Activated CD4-positive, alpha-beta T cell treated with anti-CD3 and anti-CD28 coated beads, Interleukin-2, amount 50 U/mL, for 48 hours (primary cell): ENCODE results near the gene FMNL2.

Experiments
- DNase-seq, 2 experiments: peaks; one replicate each; pipeline ENCODE4 v3.0.0-alpha.2; 2020

Gene FMNL2

DNA sequence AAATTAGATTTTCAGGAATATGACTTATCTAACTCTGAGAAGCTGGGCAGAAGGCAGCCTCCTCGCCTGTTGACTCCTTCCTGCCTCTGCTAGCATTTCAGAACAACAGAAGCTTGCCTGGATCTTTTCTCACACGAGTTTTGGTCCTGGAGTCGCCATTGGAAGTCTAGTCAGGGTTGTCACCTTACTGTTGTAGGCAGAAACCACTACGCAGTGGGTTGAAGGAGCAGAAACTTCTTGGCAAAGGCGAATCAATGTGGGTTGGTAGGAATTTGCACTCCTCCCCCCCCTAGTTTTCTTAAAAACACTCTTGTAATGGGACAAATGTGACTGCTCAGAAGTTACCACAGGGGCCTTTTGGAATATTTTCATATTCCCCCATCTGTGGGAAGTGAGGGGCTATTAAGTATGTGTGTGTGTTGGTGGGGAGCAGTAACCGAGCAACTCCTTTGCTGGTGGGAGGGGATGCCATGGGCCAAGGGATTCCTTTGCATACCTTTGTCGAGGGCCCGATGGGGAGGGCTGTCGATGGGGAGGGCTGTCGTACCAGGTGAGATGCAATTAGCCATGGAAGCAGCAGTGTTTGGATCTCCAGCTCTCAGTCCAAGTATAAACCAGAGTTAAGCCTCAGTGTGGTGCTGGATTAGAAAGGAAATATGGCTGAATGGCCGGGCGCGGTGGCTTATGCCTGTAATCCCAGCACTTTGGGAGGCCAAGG lies 117.4 kb downstream of the FMNL2 start:
- DNase-seq: no peak

- DNase-seq: no peak
These were observed 118.3 kb downstream of the FMNL2 start for GRCh38 chr2:152453129-152453911.

- DNase-seq: no peak
These were observed 119.4 kb downstream of the FMNL2 start for GRCh38 chr2:152454371-152454770.

DNA sequence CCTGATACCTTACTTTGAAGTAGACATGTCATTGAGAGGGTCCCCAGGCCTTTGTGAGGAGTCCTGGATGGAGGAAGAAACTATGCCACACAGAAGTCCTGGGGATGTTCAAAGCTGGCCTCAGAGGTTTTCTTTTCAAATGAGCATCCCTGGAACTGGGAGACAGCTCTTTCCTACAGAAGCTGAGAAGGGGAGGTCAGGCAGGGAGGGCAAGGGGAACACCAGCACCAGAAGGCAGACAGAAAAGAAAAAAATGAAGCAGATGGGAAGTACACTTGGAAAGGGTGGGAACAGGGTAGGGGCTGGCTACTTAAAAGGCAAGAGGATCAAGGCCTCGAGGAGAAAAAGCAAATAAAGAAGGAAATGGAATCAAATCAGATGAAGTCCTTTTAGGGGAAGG lies 120.0 kb downstream of the FMNL2 start:
- DNase-seq: no peak

- DNase-seq: no peak
These were observed 120.8 kb downstream of the FMNL2 start for GRCh38 chr2:152455738-152456137.

GRCh38 chr2:152456262-152456661 lies 121.3 kb downstream of the FMNL2 start:
- DNase-seq: no peak

GRCh38 chr2:152458441-152458940 lies 123.5 kb downstream of the FMNL2 start:
- DNase-seq: no peak

GRCh38 chr2:152459091-152459490 lies 124.1 kb downstream of the FMNL2 start:
- no peak for DNase-seq

DNA sequence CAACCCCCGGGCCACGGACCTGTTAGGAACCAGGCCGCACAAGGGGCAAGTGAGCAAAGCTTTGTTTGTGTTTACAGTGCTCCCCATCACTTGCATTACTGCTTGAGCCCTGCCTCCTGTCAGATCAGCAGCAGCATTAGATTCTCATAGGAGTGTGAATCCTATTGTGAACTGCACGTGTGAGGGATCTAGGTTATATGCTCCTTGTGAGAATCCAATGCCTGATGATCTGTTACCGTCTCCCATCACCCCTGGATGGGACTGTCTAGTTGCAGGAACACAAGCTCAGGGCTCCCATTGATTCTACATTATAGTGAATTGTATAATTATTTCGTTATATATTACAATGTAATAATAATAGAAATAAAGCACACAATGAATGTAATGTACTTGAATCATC lies 125.6 kb downstream of the FMNL2 start:
- DNase-seq: no peak

- DNase-seq: no peak
These were observed 127.1 kb downstream of the FMNL2 start for GRCh38 chr2:152462120-152462519.

- DNase-seq: no peak
These were observed 127.8 kb downstream of the FMNL2 start for GRCh38 chr2:152462779-152463178.

DNA sequence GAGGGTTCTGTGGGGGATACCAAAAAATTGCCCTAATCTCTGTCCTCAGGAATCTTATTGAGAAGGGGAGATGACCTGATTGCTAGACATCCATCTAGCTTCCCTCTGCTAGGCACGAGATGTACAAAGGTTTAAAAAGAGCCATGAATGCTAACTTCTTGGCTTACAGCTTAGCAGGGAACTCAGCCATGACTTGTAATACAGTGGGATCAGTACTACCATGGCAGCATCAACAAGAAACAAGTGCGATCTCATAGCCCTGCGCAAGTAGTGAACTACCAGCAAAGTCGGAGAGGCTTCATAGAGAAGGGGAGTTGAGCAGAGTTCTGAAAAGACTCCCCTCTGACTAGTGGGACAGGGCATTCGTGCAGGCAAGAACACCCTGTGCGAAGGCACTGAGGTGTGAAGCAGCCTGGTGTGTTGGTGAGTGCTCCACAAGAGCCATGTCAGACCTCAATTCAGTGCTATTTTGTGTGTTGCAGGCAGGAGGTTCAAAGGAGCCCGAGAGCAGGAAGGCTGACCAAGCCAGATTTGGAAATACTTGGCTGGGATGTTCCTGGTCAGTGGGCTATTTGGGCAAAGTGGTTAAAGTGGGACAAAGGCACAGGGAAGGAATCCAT lies 130.0 kb downstream of the FMNL2 start:
- no peak for DNase-seq

DNA sequence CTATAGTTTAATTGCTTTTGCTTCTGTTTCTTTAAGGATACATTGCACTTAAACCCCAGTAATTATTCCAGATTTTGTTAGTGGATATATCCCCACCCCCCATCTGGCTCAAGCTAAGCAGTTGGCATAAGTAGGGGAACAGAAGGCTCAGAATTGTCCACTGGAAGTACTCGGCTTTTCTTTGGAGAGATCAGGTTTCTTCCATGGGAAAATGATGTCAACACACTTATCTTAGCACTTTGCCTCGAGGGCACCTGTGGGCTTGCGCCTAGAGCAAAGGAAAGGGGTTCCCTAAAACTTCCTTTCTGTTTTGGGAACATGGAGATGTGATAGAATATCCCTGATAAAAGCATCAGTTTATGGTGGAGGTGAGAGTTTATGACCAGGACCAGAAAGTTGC lies 130.6 kb downstream of the FMNL2 start:
- DNase-seq: no peak

GRCh38 chr2:152466041-152466440 lies 131.1 kb downstream of the FMNL2 start:
- no peak for DNase-seq

DNA sequence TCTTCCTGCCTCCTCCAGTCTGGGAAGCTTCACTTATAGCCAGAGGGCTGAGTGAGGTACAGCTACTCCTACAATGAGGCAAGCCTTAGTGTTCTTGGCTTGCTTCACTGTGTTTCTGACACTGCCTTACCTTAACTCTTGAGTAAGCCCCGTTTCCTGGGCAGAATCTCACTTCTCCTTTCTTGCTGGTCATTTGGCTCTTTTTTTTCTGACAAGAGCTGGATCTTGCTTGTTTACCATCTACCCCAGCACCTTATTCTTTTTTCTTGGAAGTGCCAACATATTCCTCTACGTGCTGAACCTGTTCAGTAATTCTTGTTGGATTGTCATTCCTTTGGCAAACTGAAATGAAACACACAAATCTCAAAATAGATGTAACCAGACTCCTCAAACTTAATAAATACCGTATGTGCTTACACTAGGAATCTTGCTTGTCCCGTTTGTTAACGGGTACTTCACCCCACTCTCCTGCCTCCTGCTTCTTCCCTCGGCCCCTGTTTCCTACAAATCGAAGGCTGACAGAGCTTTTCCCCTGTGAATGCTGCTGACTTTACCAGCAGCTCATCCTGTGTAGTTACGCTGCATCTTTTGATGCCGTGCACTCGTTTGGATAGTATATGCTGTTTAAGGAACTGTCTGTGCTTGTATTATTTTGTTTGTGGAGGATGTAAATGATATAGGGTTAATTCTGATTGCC lies 132.2 kb downstream of the FMNL2 start:
- no peak for DNase-seq

DNA sequence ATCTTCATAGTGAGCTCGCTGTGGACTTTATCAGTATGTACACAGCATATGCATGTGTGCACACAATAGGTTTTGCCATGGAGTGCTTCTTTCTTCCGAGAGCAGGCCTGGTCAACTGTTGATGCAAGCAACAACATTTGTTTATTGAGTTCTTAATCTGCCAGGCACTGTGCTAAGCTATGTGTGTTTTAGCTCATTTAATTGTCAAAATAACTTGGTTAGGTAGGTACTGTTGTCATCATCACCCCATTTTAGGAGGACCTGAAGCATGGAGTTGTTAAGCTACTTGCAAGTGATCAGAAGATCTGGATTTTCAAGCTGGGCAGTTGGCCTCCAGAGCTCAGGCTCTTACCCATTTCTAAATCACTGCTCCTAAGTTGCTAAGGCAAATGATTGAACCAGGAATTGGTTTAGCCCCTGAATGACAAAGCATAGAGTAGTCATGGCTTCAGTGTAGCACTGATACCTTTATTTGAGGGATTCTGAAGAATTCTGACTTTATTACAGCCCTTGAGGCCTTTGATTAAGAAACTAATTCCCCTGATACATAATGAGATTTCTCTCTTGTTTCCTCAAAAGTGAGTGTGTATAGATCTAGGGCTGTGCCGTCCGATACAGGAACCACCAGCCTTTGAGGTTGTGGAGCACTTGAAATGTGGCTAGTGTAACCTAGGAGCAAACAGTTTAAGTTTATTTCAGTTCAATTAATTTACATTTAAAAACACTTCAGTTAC lies 132.9 kb downstream of the FMNL2 start:
- DNase-seq: no peak

GRCh38 chr2:152468899-152469692 lies 134.1 kb downstream of the FMNL2 start:
- DNase-seq: no peak

- DNase-seq: no peak
These were observed 136.2 kb downstream of the FMNL2 start for GRCh38 chr2:152470861-152471854.

DNA sequence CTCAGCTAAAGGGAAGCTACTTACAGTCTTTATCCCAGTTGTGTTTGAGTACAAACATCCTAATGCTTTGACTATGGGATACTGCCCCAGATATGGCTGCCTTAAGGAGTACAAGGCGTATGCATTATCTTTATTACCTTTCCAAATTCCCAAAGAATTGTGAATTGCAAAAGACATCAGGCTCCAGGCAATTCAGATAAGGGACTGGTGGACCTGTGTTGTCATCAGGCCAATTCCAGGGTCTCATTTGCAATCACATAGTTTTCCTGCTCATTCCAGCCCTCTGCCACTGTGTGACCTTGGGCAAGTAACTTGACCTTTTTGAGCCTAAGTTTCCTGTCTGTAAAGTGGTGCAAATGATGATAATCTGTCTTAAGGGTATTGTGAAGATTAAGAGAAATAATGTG lies 137.5 kb downstream of the FMNL2 start:
- DNase-seq: no peak

DNA sequence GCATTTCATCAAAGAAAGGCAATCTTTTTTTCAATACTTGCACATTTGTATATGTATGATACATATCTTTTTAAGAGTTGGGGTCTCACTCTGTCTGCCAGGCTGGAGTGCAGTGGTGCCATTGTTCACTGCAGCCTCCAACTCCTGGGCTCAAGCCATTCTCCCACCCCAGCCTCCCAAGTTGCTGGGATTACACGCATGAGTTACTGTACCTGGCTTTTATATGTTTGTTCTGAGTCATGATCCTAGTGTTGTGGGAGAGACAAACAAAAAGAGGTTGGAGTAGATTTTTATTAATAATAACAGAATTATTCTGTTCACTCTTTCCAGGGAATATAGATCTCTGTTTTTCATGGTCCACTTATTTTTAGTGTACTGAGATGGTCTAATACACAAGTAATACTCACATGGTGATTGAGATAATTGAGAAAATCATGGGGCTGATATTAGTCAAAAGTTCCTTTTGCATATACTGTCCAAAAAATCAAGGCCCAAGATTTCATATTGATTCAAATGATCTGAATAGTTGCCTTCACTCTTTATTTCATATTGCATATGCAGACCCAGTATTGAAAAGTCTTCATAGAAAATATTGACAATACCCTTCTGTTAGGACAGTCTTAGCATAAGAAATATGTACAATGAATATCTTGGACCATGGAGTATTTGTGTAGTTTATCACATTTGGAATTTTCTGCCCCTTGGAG lies 138.3 kb downstream of the FMNL2 start:
- DNase-seq: no peak
